Hepatocyte (in vitro differentiated cells): ENCODE data around the gene VIPR1.

Source experiments
- EZH2 ChIP-seq: fragments of 200-600 bp; sonication (generic); IDR thresholded peaks from 2 replicates; pipeline ENCODE4 v1.6.1; 2016; ENCODE audit warnings: antibody characterized with exemption, mild to moderate bottlenecking, borderline replicate concordance
- EZH2phosphoT487 ChIP-seq: fragments of 200-600 bp; sonication (generic); IDR thresholded peaks from one replicate; pipeline ENCODE4 v1.6.1; 2018; ENCODE audit warnings: antibody characterized with exemption, mild to moderate bottlenecking, low read depth, moderate library complexity; ENCODE audit not compliant: unreplicated experiment, severe bottlenecking
- TF ChIP-seq, protein P1 (sequence below): fragments of 200-600 bp; sonication (generic); IDR thresholded peaks from 2 replicates; pipeline ENCODE4 v1.5.1; 2016; ENCODE audit warnings: antibody characterized with exemption, mild to moderate bottlenecking; ENCODE audit not compliant: poor library complexity

DNA sequence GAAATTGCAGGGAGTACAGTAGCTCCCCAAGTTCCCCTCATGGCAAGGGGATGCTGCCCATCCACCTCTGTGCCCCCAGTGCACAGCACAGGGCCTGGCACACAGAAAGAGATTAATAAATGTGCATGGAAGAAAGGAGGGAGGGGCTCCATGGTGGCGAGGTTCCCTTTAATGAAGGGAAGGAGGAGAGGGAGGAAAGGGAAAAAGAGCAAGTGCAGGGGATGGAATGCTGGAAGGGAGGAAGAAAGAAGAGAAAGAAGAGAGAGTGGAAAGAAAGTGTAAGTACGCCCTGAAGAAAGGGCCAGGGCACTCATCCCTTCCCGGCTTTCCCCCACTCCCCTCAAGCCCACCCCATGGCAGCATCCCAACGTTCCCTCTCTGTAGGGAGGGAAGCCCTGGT lies 1.5 kb upstream of the VIPR1 start:
- TF ChIP-seq, protein P1, sequence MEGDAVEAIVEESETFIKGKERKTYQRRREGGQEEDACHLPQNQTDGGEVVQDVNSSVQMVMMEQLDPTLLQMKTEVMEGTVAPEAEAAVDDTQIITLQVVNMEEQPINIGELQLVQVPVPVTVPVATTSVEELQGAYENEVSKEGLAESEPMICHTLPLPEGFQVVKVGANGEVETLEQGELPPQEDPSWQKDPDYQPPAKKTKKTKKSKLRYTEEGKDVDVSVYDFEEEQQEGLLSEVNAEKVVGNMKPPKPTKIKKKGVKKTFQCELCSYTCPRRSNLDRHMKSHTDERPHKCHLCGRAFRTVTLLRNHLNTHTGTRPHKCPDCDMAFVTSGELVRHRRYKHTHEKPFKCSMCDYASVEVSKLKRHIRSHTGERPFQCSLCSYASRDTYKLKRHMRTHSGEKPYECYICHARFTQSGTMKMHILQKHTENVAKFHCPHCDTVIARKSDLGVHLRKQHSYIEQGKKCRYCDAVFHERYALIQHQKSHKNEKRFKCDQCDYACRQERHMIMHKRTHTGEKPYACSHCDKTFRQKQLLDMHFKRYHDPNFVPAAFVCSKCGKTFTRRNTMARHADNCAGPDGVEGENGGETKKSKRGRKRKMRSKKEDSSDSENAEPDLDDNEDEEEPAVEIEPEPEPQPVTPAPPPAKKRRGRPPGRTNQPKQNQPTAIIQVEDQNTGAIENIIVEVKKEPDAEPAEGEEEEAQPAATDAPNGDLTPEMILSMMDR, result no peak
- peak; percentile 10 for TF ChIP-seq EZH2
- no peak for TF ChIP-seq EZH2phosphoT487
